ENCODE data around the gene TAF1.
"Not testable (repeated sequence)": the region's sequence is repeated elsewhere in the genome, so short reads cannot be mapped to it uniquely, and the experiment has no call there.

TAF1 gene

DNA sequence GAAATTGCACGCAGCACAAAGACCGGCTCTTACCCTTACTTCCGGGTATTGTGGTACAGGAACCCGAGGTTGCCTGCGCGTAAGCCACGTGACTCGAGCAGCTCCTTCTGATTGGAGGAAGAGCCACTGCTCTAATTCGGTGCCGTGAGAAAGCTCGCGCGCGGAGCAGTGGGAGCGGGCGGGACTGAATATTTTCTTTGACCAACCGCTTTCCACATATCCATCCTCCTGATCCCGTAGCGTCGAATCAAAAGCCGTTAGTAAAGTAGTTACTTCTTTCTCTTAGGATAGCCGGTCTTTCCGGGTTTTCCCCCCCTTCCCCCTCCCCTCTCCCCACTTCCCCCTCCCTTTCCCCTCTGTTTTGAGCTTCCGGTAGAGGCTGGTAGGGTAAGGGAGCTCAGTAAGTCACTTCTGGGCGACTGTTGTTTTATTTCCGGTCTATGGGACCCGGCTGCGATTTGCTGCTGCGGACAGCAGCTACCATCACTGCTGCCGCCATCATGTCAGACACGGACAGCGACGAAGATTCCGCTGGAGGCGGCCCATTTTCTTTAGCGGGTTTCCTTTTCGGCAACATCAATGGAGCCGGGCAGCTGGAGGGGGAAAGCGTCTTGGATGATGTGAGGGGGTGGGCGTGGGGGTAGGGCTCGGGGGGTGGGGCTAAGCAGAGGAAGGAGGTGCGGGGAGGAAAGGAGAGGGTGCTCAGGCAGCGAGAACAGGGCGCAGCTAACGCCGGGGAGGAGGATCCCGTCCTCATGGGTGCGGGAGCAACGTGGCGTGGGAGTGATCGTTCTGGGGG is at the start of gene TAF1:
Gene TAF1 (plus strand): TSS at position 483 of the 799 bp plus-strand sequence. CDS start 18 bp downstream, at position 501.
- Histone ChIP-seq H3K4me1 (ENCODE audit: insufficient read depth, low read length, severe bottlenecking) (peaks cover 19% of the 10 kb centered on the region), H4K20me1 (ENCODE audit: insufficient read depth, low read length) (no peaks in the 10 kb centered on the region), H3K4me2 (ENCODE audit: low read length) (peak within 1 kb of the TSS; percentile 84), H3K9me2 (ENCODE audit: low read depth, low read length) (no peaks in the 10 kb centered on the region), H3K9ac (ENCODE audit: low read length) (peak within 1 kb of the TSS; percentile 97), H3K27me3 (ENCODE audit: insufficient read depth, low read length) (no peaks in the 10 kb centered on the region), H3K9me3 (ENCODE audit: low read length) (no peaks in the 10 kb centered on the region), H3K4me3 (ENCODE audit: low read depth, low read length, poor library complexity, severe bottlenecking) (peak within 1 kb of the TSS; percentile 97), H2AFZ (ENCODE audit: low read length) (no peak within 1 kb of the TSS), H3K36me3 (ENCODE audit: insufficient read depth, low read length) (peaks cover 17% of the 10 kb centered on the region; the same call in 1 of the 2 replicates), H3K27ac (ENCODE audit: low read depth, low read length, poor library complexity, severe bottlenecking) (peak within 1 kb of the TSS; percentile 81), H3F3A (ENCODE audit: insufficient read depth, low read length) (no peaks in the 10 kb centered on the region), H3K79me2 (ENCODE audit: insufficient read depth, low read length) (peaks cover 16% of the 10 kb centered on the region)
- TF ChIP-seq CTCF (IDR thresholded peaks at IDR 0.05; ENCODE audit: low read length) (no peak), EZH2 (IDR thresholded peaks at IDR 0.05; ENCODE audit: borderline replicate concordance, low read length) (no peak)

DNA sequence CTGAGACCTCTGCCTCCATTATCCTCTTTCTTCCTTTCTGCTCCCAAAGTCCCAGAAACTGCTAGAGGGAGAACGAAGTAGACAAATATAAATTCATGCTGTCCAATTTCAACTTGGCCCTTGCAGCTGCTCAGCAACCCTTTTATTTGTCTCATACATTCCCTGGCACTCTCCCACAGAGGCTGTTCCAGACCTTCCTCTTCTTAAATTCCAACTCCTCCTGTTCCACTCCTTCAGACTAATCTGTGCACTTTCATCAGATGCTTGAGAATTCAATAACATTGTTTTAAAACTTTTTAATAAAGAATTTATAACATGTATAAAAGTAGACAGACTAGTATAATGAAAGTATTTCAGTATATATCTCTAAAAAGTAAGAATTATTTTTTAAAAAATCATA is 49.2 kb upstream of the TAF1 start:
- H3K9me2 ChIP-seq (ENCODE audit: low read depth, low read length); H3K36me3 ChIP-seq (ENCODE audit: insufficient read depth, low read length); H2AFZ ChIP-seq (ENCODE audit: low read length); H3K27me3 ChIP-seq (ENCODE audit: insufficient read depth, low read length); H3K9me3 ChIP-seq (ENCODE audit: low read length); H3K4me2 ChIP-seq (ENCODE audit: low read length); H3K4me3 ChIP-seq (ENCODE audit: low read depth, low read length, poor library complexity, severe bottlenecking); H4K20me1 ChIP-seq (ENCODE audit: insufficient read depth, low read length); H3K79me2 ChIP-seq (ENCODE audit: insufficient read depth, low read length); H3F3A ChIP-seq (ENCODE audit: insufficient read depth, low read length); H3K4me1 ChIP-seq (ENCODE audit: insufficient read depth, low read length, severe bottlenecking); H3K9ac ChIP-seq (ENCODE audit: low read length); H3K27ac ChIP-seq (ENCODE audit: low read depth, low read length, poor library complexity, severe bottlenecking): not testable (repeated sequence)

DNA sequence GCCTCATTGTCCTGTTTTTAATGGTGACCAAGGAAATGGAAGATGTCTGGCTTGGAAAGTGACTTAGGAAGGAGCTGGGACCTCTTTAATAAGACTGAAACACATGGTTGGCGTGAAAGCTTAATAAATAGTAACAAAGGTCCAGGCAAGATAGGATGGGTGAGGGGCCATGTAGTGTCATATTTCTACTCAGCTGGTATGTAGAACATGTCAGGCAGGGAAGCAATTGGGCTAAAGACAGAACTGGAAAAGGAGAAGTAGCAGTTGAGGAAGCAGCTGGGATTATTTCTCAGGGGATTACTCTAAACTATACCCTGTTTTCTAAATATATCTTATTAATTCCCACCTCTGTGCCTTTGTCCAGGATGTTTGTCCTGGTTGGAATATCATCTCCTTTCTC is 46.0 kb upstream of the TAF1 start:
- Histone ChIP-seq H3K9me2 (ENCODE audit: low read depth, low read length) (no peaks in the 10 kb centered on the region), H3K9ac (ENCODE audit: low read length) (no peak overlapping the region), H3K4me1 (ENCODE audit: insufficient read depth, low read length, severe bottlenecking) (no peaks in the 10 kb centered on the region), H3K79me2 (ENCODE audit: insufficient read depth, low read length) (no peaks in the 10 kb centered on the region), H3F3A (ENCODE audit: insufficient read depth, low read length) (no peaks in the 10 kb centered on the region), H3K36me3 (ENCODE audit: insufficient read depth, low read length) (no peaks in the 10 kb centered on the region; the same call in 1 of the 2 replicates), H3K27ac (ENCODE audit: low read depth, low read length, poor library complexity, severe bottlenecking) (no peak overlapping the region), H2AFZ (ENCODE audit: low read length) (no peak overlapping the region), H3K4me3 (ENCODE audit: low read depth, low read length, poor library complexity, severe bottlenecking) (no peak overlapping the region), H3K27me3 (ENCODE audit: insufficient read depth, low read length) (no peaks in the 10 kb centered on the region), H4K20me1 (ENCODE audit: insufficient read depth, low read length) (no peaks in the 10 kb centered on the region), H3K9me3 (ENCODE audit: low read length) (no peaks in the 10 kb centered on the region), H3K4me2 (ENCODE audit: low read length) (no peak overlapping the region)
- TF ChIP-seq EZH2 (IDR thresholded peaks at IDR 0.05; ENCODE audit: borderline replicate concordance, low read length) = no peak
- no peak for TF ChIP-seq CTCF (IDR thresholded peaks at IDR 0.05; ENCODE audit: low read length)

DNA sequence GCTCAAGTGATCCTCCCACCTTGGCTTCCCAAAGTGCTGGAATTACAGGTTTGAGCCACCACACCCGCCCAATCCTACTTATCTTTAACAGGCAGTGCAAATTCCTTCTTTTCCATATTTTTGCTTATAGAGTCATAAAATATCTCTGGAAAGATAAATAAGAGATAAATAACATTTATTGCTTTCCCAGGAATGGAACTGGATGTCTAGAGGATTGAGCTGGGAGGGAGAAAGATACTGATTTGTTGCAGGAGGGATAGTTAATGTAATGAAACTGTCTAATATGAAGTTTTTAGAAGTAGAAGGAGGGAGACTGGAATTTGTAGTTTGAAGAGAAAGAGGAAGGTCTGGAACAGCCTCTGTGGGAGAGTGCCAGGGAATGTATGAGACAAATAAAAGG is 44.4 kb upstream of the TAF1 start:
- TF ChIP-seq EZH2 (IDR thresholded peaks at IDR 0.05; ENCODE audit: borderline replicate concordance, low read length) (no peak), CTCF (IDR thresholded peaks at IDR 0.05; ENCODE audit: low read length) (no peak)
- H3K9me2 ChIP-seq (ENCODE audit: low read depth, low read length) = no peaks in the 10 kb centered on the region
- H3K36me3 ChIP-seq (ENCODE audit: insufficient read depth, low read length) = peaks cover 3% of the 10 kb centered on the region; the same call in 1 of the 2 replicates
- no peak overlapping the region for H3K27ac ChIP-seq (ENCODE audit: low read depth, low read length, poor library complexity, severe bottlenecking)
- no peaks in the 10 kb centered on the region for H4K20me1 ChIP-seq (ENCODE audit: insufficient read depth, low read length)
- no peak overlapping the region for H3K4me3 ChIP-seq (ENCODE audit: low read depth, low read length, poor library complexity, severe bottlenecking)
- no peaks in the 10 kb centered on the region for H3K79me2 ChIP-seq (ENCODE audit: insufficient read depth, low read length)
- H3K9me3 ChIP-seq (ENCODE audit: low read length) = no peaks in the 10 kb centered on the region
- no peaks in the 10 kb centered on the region for H3K27me3 ChIP-seq (ENCODE audit: insufficient read depth, low read length)
- no peaks in the 10 kb centered on the region for H3F3A ChIP-seq (ENCODE audit: insufficient read depth, low read length)
- no peaks in the 10 kb centered on the region for H3K4me1 ChIP-seq (ENCODE audit: insufficient read depth, low read length, severe bottlenecking)
- H3K9ac ChIP-seq (ENCODE audit: low read length) = no peak overlapping the region
- H2AFZ ChIP-seq (ENCODE audit: low read length) = no peak overlapping the region
- H3K4me2 ChIP-seq (ENCODE audit: low read length) = no peak overlapping the region

GRCh38 chrX:71324452-71324851 is 41.7 kb upstream of the TAF1 start:
- H3K27ac ChIP-seq (ENCODE audit: low read depth, low read length, poor library complexity, severe bottlenecking); H3K27me3 ChIP-seq (ENCODE audit: insufficient read depth, low read length); H3K9ac ChIP-seq (ENCODE audit: low read length); H3K4me3 ChIP-seq (ENCODE audit: low read depth, low read length, poor library complexity, severe bottlenecking); H2AFZ ChIP-seq (ENCODE audit: low read length); H3K36me3 ChIP-seq (ENCODE audit: insufficient read depth, low read length); H3K9me3 ChIP-seq (ENCODE audit: low read length); H4K20me1 ChIP-seq (ENCODE audit: insufficient read depth, low read length); H3K4me1 ChIP-seq (ENCODE audit: insufficient read depth, low read length, severe bottlenecking); H3K4me2 ChIP-seq (ENCODE audit: low read length); H3F3A ChIP-seq (ENCODE audit: insufficient read depth, low read length); H3K79me2 ChIP-seq (ENCODE audit: insufficient read depth, low read length); H3K9me2 ChIP-seq (ENCODE audit: low read depth, low read length): not testable (repeated sequence)

Measured in OCI-LY1 (cell line).